Measurements from ENCODE around the gene PCLO. TPM values are rescaled to one million over a fixed set of nuclear protein-coding genes. Genes with fewer than 3 reads are reported as not detected.

Gene PCLO
- total RNA-seq, 1 experiment from 2014 or later = 4.1 TPM

- TF ChIP-seq CTCF (IDR thresholded peaks at IDR 0.05; ENCODE audit: insufficient read depth in 1 of 2, low read depth in 1 of 2, low read length in 1 of 2, severe bottlenecking in 1 of 2, unreplicated experiment in 1 of 2) = no peak
- no peaks in the 10 kb centered on the region for H3K27me3 ChIP-seq (replicated peaks; ENCODE audit: control insufficient read depth, insufficient read depth, low read length)
- no peak for DNase-seq
- Mint-ChIP-seq H3K9me3 (ENCODE audit: unreplicated experiment) (no peaks in the 10 kb centered on the region), H3K27me3 (ENCODE audit: insufficient read depth, unreplicated experiment) (peaks cover 5% of the 10 kb centered on the region), H3K4me3 (ENCODE audit: unreplicated experiment) (no peak overlapping the region), H3K27ac (ENCODE audit: unreplicated experiment) (no peak overlapping the region), H3K4me1 (ENCODE audit: low read depth, unreplicated experiment) (no peaks in the 10 kb centered on the region), H3K36me3 (ENCODE audit: insufficient read depth, unreplicated experiment) (no peaks in the 10 kb centered on the region)
- no peak overlapping the region for H3K4me3 ChIP-seq (ENCODE audit: low read depth, low read length)
- no peaks in the 10 kb centered on the region for H3K9me3 ChIP-seq
- no TSS peak for BruUV-seq (replicated peaks)
- no peaks in the 10 kb centered on the region for H3K4me1 ChIP-seq
- ChIA-PET POLR2A (no interaction called here), CTCF (no interaction called here)
- no peaks in the 10 kb centered on the region for H3K36me3 ChIP-seq (ENCODE audit: control insufficient read depth, insufficient read depth, low read length)
- intact Hi-C loops (cut with micrococcal nuclease; ENCODE audit: unreplicated experiment) = no loop called here
Measured at GRCh38 chr7:82760074-82760473, 402.6 kb downstream of the PCLO start.

- Histone ChIP-seq H3K36me3 (ENCODE audit: control insufficient read depth, insufficient read depth, low read length) (no peaks in the 10 kb centered on the region), H3K9me3 (no peaks in the 10 kb centered on the region), H3K4me1 (no peaks in the 10 kb centered on the region), H3K4me3 (ENCODE audit: low read depth, low read length) (no peak overlapping the region), H3K27me3 (replicated peaks; ENCODE audit: control insufficient read depth, insufficient read depth, low read length) (no peaks in the 10 kb centered on the region)
- Mint-ChIP-seq H3K27me3 (ENCODE audit: insufficient read depth, unreplicated experiment) (peaks cover 3% of the 10 kb centered on the region), H3K4me3 (ENCODE audit: unreplicated experiment) (no peak overlapping the region), H3K36me3 (ENCODE audit: insufficient read depth, unreplicated experiment) (no peaks in the 10 kb centered on the region), H3K9me3 (ENCODE audit: unreplicated experiment) (no peaks in the 10 kb centered on the region), H3K27ac (ENCODE audit: unreplicated experiment) (no peak overlapping the region), H3K4me1 (ENCODE audit: low read depth, unreplicated experiment) (no peaks in the 10 kb centered on the region)
- no peak for TF ChIP-seq CTCF (IDR thresholded peaks at IDR 0.05; ENCODE audit: insufficient read depth in 1 of 2, low read depth in 1 of 2, low read length in 1 of 2, severe bottlenecking in 1 of 2, unreplicated experiment in 1 of 2)
- no peak for DNase-seq
- ChIA-PET CTCF (no interaction called here), POLR2A (no interaction called here)
- BruUV-seq (replicated peaks) = no TSS peak
- intact Hi-C loops (cut with micrococcal nuclease; ENCODE audit: unreplicated experiment) = no loop called here
Measured at GRCh38 chr7:82755705-82756551, 406.8 kb downstream of the PCLO start.

GRCh38 chr7:82750007-82750406 lies 412.7 kb downstream of the PCLO start:
- TF ChIP-seq CTCF (IDR thresholded peaks at IDR 0.05; ENCODE audit: insufficient read depth in 1 of 2, low read depth in 1 of 2, low read length in 1 of 2, severe bottlenecking in 1 of 2, unreplicated experiment in 1 of 2) = no peak
- no peak overlapping the region for H3K4me3 Mint-ChIP-seq (ENCODE audit: unreplicated experiment)
- ChIA-PET CTCF (no interaction called here), POLR2A (no interaction called here)
- H3K4me3 ChIP-seq (ENCODE audit: low read depth, low read length) = no peak overlapping the region
- BruUV-seq (replicated peaks) = no TSS peak
- no peaks in the 10 kb centered on the region for H3K36me3 ChIP-seq (ENCODE audit: control insufficient read depth, insufficient read depth, low read length)
- intact Hi-C loops (cut with micrococcal nuclease; ENCODE audit: unreplicated experiment) = no loop called here
- no peak for DNase-seq
- no peak overlapping the region for H3K27ac Mint-ChIP-seq (ENCODE audit: unreplicated experiment)
- no peaks in the 10 kb centered on the region for H3K4me1 ChIP-seq
- H3K4me1 Mint-ChIP-seq (ENCODE audit: low read depth, unreplicated experiment) = no peaks in the 10 kb centered on the region
- H3K27me3 ChIP-seq (replicated peaks; ENCODE audit: control insufficient read depth, insufficient read depth, low read length) = no peaks in the 10 kb centered on the region
- H3K27me3 Mint-ChIP-seq (ENCODE audit: insufficient read depth, unreplicated experiment) = peaks cover 2% of the 10 kb centered on the region
- no peaks in the 10 kb centered on the region for H3K9me3 ChIP-seq
- H3K36me3 Mint-ChIP-seq (ENCODE audit: insufficient read depth, unreplicated experiment) = no peaks in the 10 kb centered on the region
- H3K9me3 Mint-ChIP-seq (ENCODE audit: unreplicated experiment) = no peaks in the 10 kb centered on the region

Data from Caco-2 (cell line).